Measurements from ENCODE around the gene GDPD3. TPM values are rescaled to one million over a fixed set of nuclear protein-coding genes. Genes with fewer than 3 reads are reported as not detected.
A peak's percentile ranks its signal among the peaks of the same experiment; 100 is the strongest.

The GDPD3 gene
- polyA plus RNA-seq, 3 donors, result 9.6 TPM; not detected in 2

DNA sequence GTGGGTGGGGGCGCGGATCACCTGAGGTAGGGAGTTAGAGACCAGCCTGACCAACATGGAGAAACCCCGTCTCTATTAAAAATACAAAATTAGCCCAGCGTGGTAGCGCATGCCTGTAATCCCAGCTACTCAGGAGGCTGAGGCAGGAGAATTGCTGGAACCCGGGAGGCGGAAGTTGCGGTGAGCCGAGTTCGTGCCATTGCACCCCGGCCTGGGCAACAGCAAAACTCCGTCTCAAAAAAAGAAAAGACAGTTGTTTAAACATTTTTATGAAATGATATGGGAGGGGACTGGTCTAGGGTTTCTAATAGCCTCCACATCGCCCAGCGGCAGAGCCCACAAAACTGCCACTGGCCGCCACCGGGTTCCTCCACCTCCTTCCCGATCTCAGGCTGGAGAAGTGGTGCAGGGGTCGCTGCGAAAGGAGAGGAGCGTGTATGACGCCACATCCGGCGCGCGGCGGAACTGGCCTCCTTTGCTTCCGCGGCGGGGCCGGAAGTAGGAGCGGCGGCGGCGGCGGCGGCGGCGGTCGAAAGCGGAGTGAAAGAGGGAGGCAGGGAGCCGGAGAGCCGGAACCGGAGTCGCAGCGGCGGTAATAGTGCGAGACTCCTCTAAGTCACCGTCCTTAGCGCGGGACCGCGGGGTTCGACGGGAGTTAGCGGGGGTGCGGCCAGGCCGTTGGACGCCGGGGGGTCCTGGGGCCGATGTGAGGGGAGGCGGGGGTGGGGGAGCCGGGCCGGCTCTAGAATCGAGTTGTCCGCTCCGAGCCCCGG, 37.6 kb downstream of the GDPD3 start, which contains the start of gene PPP4C:
PPP4C (plus strand) TSS at position 492 of the 773 bp plus-strand sequence. CDS start 384 bp downstream, outside the sequence.
- Histone ChIP-seq H2AFZ (ENCODE audit: insufficient read depth, low read depth, low read length, poor library complexity, severe bottlenecking) (peak within 1 kb of the TSS; percentile 80), H3K27ac (ENCODE audit: low read depth in 1 of 2, low read length in 2 of 2) (peak within 1 kb of the TSS; percentile 83 to 92), H3K36me3 (replicated peaks in 1 of 2; ENCODE audit: control insufficient read depth in 1 of 2, insufficient read depth in 2 of 2, low read length in 2 of 2) (peaks cover 44 to 61% of the 10 kb centered on the region in 2 donors), H4K20me1 (ENCODE audit: insufficient read depth, low read length) (peaks cover 59% of the 10 kb centered on the region), H3K4me2 (replicated peaks; ENCODE audit: extremely low read depth, low read length, poor library complexity, severe bottlenecking) (peak within 1 kb of the TSS; percentile 97), H3K79me2 (ENCODE audit: insufficient read depth, low read length) (peaks cover 60% of the 10 kb centered on the region), H3K27me3 (ENCODE audit: control insufficient read depth in 2 of 2, insufficient read depth in 2 of 2, low read length in 2 of 2) (no peaks in the 10 kb centered on the region), H3K9me3 (replicated peaks in 1 of 2; ENCODE audit: control insufficient read depth in 1 of 2, insufficient read depth in 1 of 2, low read length in 2 of 2) (no peaks in the 10 kb centered on the region), H3K4me3 (replicated peaks in 1 of 3; ENCODE audit: low read depth in 2 of 3, low read length in 3 of 3) (peak within 1 kb of the TSS; percentile 69 to 93 (median 83)), H3K9ac (ENCODE audit: insufficient read depth, low read length, poor library complexity, severe bottlenecking) (peak within 1 kb of the TSS; percentile 93), H3K4me1 (ENCODE audit: control insufficient read depth in 1 of 2, insufficient read depth in 2 of 2, low read length in 2 of 2) (peaks cover 24 to 39% of the 10 kb centered on the region in 2 donors)
- intact Hi-C loops (cut with micrococcal nuclease), result loop anchor here in 1 of 2 donors (1.0 to 2.0 kb wide), 2 partner anchors 9 to 15 kb away; partner anchors contain the start of gene TBX6
- peaks cover 0 to 2% (median 0%) of the 10 kb centered on the region in 7 donors for H3K9me3 Mint-ChIP-seq
- H3K4me1 Mint-ChIP-seq, result peaks cover 31% of the 10 kb centered on the region
- H3K36me3 Mint-ChIP-seq, result peaks cover 50 to 63% of the 10 kb centered on the region in 2 donors
- no peaks in the 10 kb centered on the region for H3K27me3 Mint-ChIP-seq (ENCODE audit: low read depth in 3 of 3)
- H3K4me3 Mint-ChIP-seq, result peak within 1 kb of the TSS; percentile 90
- peak; percentile 86 to 92 (median 87) for DNase-seq
- WGBS (ENCODE audit: insufficient coverage), result under 1% methylated on average over 58 of the region's 67 CpGs
- peak within 1 kb of the TSS; percentile 91 to 96 (median 96) for H3K27ac Mint-ChIP-seq
- TF ChIP-seq, protein P1, sequence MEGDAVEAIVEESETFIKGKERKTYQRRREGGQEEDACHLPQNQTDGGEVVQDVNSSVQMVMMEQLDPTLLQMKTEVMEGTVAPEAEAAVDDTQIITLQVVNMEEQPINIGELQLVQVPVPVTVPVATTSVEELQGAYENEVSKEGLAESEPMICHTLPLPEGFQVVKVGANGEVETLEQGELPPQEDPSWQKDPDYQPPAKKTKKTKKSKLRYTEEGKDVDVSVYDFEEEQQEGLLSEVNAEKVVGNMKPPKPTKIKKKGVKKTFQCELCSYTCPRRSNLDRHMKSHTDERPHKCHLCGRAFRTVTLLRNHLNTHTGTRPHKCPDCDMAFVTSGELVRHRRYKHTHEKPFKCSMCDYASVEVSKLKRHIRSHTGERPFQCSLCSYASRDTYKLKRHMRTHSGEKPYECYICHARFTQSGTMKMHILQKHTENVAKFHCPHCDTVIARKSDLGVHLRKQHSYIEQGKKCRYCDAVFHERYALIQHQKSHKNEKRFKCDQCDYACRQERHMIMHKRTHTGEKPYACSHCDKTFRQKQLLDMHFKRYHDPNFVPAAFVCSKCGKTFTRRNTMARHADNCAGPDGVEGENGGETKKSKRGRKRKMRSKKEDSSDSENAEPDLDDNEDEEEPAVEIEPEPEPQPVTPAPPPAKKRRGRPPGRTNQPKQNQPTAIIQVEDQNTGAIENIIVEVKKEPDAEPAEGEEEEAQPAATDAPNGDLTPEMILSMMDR (IDR thresholded peaks at IDR 0.05), result no peak

DNA sequence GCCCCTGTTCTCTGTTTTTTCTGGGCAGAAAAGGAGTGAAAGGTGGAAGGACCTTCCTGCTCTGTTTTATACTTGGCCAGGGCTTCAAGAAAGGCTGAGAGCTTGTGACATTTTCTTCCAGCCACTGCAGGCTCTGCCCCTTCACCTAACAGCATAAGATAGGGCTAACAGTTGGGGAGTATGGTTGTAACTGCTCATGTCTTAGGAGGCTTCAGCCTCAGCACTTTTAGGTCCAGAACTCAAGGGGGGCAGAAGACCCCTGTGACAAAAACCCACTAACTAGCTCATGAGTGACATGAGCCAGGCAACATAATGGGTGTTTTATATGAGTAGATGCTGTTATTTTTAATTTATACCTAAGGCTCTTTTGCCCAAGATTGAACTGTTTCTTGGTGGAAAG, 42.8 kb downstream of the GDPD3 start:
- H3K27ac Mint-ChIP-seq, result peak overlapping the region in 4 of 7 donors; percentile 42 to 66 (median 58)
- DNase-seq, result no peak
- Histone ChIP-seq H3K9me3 (replicated peaks in 1 of 2; ENCODE audit: control insufficient read depth in 1 of 2, insufficient read depth in 1 of 2, low read length in 2 of 2) (no peaks in the 10 kb centered on the region), H2AFZ (ENCODE audit: insufficient read depth, low read depth, low read length, poor library complexity, severe bottlenecking) (no peak overlapping the region), H4K20me1 (ENCODE audit: insufficient read depth, low read length) (peaks cover 65% of the 10 kb centered on the region), H3K36me3 (replicated peaks in 1 of 2; ENCODE audit: control insufficient read depth in 1 of 2, insufficient read depth in 2 of 2, low read length in 2 of 2) (peaks cover 54 to 66% of the 10 kb centered on the region in 2 donors), H3K27ac (ENCODE audit: low read depth in 1 of 2, low read length in 2 of 2) (peak overlapping the region; percentile 7 to 39), H3K9ac (ENCODE audit: insufficient read depth, low read length, poor library complexity, severe bottlenecking) (no peak overlapping the region), H3K4me3 (replicated peaks in 1 of 3; ENCODE audit: low read depth in 2 of 3, low read length in 3 of 3) (no peak overlapping the region), H3K4me2 (replicated peaks; ENCODE audit: extremely low read depth, low read length, poor library complexity, severe bottlenecking) (no peak overlapping the region), H3K27me3 (ENCODE audit: control insufficient read depth in 2 of 2, insufficient read depth in 2 of 2, low read length in 2 of 2) (no peaks in the 10 kb centered on the region), H3K4me1 (ENCODE audit: control insufficient read depth in 1 of 2, insufficient read depth in 2 of 2, low read length in 2 of 2) (peaks cover 34 to 48% of the 10 kb centered on the region in 2 donors), H3K79me2 (ENCODE audit: insufficient read depth, low read length) (peaks cover 64% of the 10 kb centered on the region)
- peaks cover 32% of the 10 kb centered on the region for H3K4me1 Mint-ChIP-seq
- TF ChIP-seq, protein P1 (IDR thresholded peaks at IDR 0.05), result no peak
- no peak overlapping the region for H3K4me3 Mint-ChIP-seq
- H3K9me3 Mint-ChIP-seq, result peaks cover 0 to 2% (median 0%) of the 10 kb centered on the region in 7 donors
- H3K36me3 Mint-ChIP-seq, result peaks cover 55 to 68% of the 10 kb centered on the region in 2 donors
- intact Hi-C loops (cut with micrococcal nuclease), result no loop called here
- no peaks in the 10 kb centered on the region for H3K27me3 Mint-ChIP-seq (ENCODE audit: low read depth in 3 of 3)
